WERI-Rb-1 (cell line): ENCODE data around the gene S100PBP.

Source experiments
- DNase-seq: peaks from one replicate; pipeline ENCODE4 v3.0.0-alpha.2; 2020
- H3K27ac ChIP-seq: fragments of 250-450 bp; sonication (Bioruptor Pico); 2 replicates; pipeline ENCODE4 v1.5.1; 2020; ENCODE audit warnings: mild to moderate bottlenecking, moderate library complexity
- H3K27me3 ChIP-seq: fragments of 250-450 bp; sonication (Bioruptor Pico); 2 replicates; pipeline ENCODE4 v1.5.1; 2021; ENCODE audit warnings: mild to moderate bottlenecking, low read depth, moderate library complexity; ENCODE audit not compliant: insufficient read depth, severe bottlenecking
- H3K36me3 ChIP-seq: fragments of 250-450 bp; sonication (Bioruptor Pico); 2 replicates; pipeline ENCODE4 v1.5.1; 2020; ENCODE audit warnings: mild to moderate bottlenecking, moderate library complexity
- H3K4me3 ChIP-seq: 2 replicates; pipeline ENCODE4 v1.5.1; 2011; ENCODE audit warnings: low read depth, mild to moderate bottlenecking, control low read depth, low read length
- H3K9me3 ChIP-seq: fragments of 250-450 bp; sonication (Bioruptor Pico); 2 replicates; pipeline ENCODE4 v1.5.1; 2021; ENCODE audit warnings: mild to moderate bottlenecking, moderate library complexity; ENCODE audit not compliant: severe bottlenecking
- CTCF ChIP-seq: IDR thresholded peaks from 2 replicates; pipeline ENCODE4 v1.5.1; 2011; ENCODE audit warnings: low read depth, mild to moderate bottlenecking, control low read depth, inconsistent platforms, low read length

S100PBP gene

DNA sequence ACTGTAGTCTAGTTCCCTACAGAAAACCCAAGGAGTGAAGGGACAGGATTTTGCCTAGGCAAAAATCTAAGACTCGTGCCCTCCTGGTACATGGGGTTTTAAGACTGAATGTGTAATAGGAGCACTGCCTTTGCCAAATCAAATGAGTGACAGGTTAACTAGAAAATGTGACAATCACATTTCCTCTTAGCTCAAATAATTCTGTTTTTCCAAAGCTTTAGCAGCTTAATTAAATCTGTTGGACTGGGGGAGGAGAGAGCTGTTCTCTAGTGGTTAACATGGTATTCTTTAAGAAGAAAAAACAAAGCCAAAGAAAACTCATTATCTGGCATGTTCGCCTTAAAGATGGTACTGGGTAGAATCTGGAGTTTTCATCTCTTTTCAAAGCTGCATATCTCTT is 40.7 kb downstream of the S100PBP start:
- Histone ChIP-seq H3K36me3 (peaks cover 76% of the 10 kb centered on the region), H3K4me3 (no peak overlapping the region), H3K9me3 (no peaks in the 10 kb centered on the region), H3K27me3 (no peaks in the 10 kb centered on the region), H3K27ac (no peak overlapping the region)
- TF ChIP-seq CTCF, result no peak
- DNase-seq, result no peak

- Histone ChIP-seq H3K9me3 (no peaks in the 10 kb centered on the region), H3K4me3 (no peak overlapping the region), H3K36me3 (peaks cover 77% of the 10 kb centered on the region), H3K27ac (no peak overlapping the region), H3K27me3 (no peaks in the 10 kb centered on the region)
- DNase-seq, result no peak
- TF ChIP-seq CTCF, result no peak
These were observed 41.3 kb downstream of the S100PBP start for GRCh38 chr1:32858791-32859190.

- no peak for DNase-seq
- Histone ChIP-seq H3K27ac (no peak overlapping the region), H3K9me3 (no peaks in the 10 kb centered on the region), H3K27me3 (no peaks in the 10 kb centered on the region), H3K36me3 (peaks cover 72% of the 10 kb centered on the region), H3K4me3 (no peak overlapping the region)
- TF ChIP-seq CTCF, result no peak
These were observed 42.5 kb downstream of the S100PBP start for GRCh38 chr1:32859915-32860314.

GRCh38 chr1:32860566-32860965 is 43.1 kb downstream of the S100PBP start:
- TF ChIP-seq CTCF, result no peak
- Histone ChIP-seq H3K36me3 (peaks cover 69% of the 10 kb centered on the region), H3K4me3 (no peak overlapping the region), H3K27ac (no peak overlapping the region), H3K27me3 (no peaks in the 10 kb centered on the region), H3K9me3 (no peaks in the 10 kb centered on the region)
- no peak for DNase-seq

GRCh38 chr1:32861904-32862695 is 44.6 kb downstream of the S100PBP start:
- Histone ChIP-seq H3K4me3 (no peak overlapping the region), H3K27me3 (no peaks in the 10 kb centered on the region), H3K9me3 (no peaks in the 10 kb centered on the region), H3K27ac (no peak overlapping the region), H3K36me3 (peaks cover 67% of the 10 kb centered on the region)
- TF ChIP-seq CTCF, result no peak
- DNase-seq, result no peak
